ENCODE data around the gene TUBGCP4. TPM values are rescaled to one million over a fixed set of nuclear protein-coding genes. Genes with fewer than 3 reads are reported as not detected.

The TUBGCP4 gene
- total and polyA plus RNA-seq, 9 of the 15 experiments (the other 6 are each of a cell fraction or from before 2014, with no cell fraction given), result 10.7 to 50.2 (median 29.6) TPM

DNA sequence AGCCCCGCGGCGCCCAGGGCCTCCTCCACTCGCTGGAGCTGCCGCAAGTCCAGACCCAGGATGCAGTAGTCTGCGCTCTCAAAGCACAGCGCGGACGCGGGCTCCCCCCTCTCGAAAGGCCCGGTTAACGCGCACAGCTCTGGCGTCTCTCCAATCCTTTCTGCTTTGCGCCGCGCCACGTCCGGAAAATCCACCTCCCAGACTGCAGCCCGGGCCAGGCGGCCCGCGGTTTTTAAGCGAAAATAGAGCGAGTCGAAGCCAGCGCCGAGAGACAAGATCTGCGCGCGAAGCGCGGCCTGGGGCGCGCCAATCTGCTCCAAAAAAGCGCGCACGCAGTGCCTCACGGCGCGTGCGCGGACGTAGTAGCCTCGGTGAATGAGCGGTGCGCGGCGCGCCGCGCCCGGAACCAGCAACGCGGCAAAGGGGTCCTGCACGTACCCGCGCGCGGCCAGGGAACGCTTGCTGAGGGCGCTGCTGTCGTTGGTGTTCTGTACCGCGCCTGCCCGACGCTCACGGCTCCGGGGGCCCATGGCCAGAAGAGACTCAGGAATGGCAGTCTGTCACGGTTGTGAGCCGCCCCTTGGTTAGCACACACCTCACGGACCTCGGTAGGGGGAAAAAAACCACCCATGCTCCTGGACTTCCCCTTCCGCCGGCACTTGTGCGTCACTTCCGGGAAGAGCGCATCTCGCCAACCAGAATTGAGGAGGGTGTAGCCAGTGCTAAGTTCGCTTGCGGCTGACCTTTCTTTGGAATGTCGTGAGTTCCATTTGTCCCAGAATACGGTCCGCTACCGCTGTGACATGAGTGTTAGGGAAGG is 40.7 kb upstream of the TUBGCP4 start, which contains the start of gene LCMT2 (continued):
- TF ChIP-seq, protein P1, sequence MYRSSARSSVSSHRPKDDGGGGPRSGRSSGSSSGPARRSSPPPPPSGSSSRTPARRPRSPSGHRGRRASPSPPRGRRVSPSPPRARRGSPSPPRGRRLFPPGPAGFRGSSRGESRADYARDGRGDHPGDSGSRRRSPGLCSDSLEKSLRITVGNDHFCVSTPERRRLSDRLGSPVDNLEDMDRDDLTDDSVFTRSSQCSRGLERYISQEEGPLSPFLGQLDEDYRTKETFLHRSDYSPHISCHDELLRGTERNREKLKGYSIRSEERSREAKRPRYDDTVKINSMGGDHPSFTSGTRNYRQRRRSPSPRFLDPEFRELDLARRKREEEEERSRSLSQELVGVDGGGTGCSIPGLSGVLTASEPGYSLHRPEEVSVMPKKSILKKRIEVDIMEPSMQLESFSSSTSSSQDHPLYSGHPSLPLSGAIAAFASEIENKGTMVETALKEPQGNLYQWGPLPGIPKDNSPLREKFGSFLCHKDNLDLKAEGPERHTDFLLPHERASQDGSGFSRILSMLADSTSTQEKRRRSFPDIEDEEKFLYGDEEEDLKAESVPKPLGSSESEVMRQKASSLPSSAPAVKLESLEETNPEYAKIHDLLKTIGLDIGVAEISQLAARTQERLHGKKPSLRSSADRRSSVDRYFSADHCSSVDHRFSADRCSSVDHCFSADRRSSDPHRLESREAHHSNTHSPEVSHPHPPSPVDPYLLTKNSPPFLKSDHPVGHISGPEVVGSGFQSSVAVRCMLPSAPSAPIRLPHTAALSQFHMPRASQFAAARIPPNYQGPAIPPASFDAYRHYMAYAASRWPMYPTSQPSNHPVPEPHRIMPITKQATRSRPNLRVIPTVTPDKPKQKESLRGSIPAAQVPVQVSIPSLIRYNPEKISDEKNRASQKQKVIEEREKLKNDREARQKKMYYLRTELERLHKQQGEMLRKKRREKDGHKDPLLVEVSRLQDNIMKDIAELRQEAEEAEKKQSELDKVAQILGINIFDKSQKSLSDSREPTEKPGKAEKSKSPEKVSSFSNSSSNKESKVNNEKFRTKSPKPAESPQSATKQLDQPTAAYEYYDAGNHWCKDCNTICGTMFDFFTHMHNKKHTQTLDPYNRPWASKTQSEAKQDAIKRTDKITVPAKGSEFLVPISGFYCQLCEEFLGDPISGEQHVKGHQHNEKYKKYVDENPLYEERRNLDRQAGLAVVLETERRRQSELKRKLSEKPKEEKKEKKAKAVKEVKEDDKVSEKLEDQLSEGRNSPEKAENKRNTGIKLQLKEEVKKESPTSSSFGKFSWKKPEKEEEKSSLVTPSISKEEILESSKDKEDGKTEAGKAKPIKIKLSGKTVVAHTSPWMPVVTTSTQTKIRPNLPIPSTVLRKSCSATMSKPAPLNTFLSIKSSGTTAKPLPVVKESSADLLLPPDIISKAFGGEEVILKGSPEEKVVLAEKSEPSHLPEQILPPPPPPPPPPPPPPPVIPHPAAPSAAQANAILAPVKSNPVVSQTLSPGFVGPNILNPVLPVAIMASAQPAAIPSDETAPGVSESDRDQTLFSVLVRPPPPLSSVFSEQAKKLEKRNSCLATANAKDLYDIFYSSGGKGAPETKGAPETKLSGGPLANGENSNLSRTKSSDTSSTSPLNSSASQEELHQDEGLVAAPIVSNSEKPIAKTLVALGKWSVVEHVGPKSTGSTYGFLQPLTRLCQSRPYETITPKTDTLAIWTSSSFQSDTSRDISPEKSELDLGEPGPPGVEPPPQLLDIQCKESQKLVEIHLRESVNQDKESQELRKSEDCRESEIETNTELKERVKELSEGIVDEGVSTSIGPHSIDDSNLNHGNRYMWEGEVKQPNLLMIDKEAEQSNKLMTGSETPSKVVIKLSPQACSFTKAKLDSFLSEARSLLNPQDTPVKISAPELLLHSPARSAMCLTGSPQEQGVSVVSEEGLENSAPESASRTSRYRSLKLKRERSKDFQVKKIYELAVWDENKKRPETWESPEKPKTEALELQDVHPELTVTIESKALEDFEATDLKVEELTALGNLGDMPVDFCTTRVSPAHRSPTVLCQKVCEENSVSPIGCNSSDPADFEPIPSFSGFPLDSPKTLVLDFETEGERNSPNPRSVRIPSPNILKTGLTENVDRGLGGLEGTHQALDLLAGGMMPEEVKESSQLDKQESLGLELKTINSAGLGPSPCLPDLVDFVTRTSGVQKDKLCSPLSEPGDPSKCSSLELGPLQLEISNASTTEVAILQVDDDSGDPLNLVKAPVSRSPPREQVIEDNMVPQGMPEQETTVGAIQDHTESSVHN (IDR thresholded peaks at IDR 0.05; ENCODE audit: borderline replicate concordance in 1 of 2, low read depth in 1 of 2), result no peak
- TF ChIP-seq NBN (IDR thresholded peaks at IDR 0.05; ENCODE audit: low read depth) (peak; percentile 63; the same call in 1 of the 2 replicates), GATAD2B (IDR thresholded peaks at IDR 0.05; ENCODE audit: borderline replicate concordance) (no peak), POLR2B (IDR thresholded peaks at IDR 0.05; ENCODE audit: low read depth, partially characterized antibody) (peak; percentile 89), SUPT5H (IDR thresholded peaks at IDR 0.05) (peak; percentile 97), BCOR (IDR thresholded peaks at IDR 0.05) (no peak), PCBP1 (IDR thresholded peaks at IDR 0.05; ENCODE audit: low read depth, low read length, poor library complexity, severe bottlenecking) (peak; percentile 54), RBM39 (optimal IDR thresholded peaks at IDR 0.05; ENCODE audit: low read depth, low read length) (no peak), GTF2A2 (tag; IDR thresholded peaks at IDR 0.05) (no peak), RBM22 (IDR thresholded peaks at IDR 0.05; ENCODE audit: low read depth, low read length, poor library complexity, severe bottlenecking) (peak; percentile 76), POLR2H (tag; IDR thresholded peaks at IDR 0.05; ENCODE audit: low read depth) (peak; percentile 88), ESRRA (IDR thresholded peaks at IDR 0.05; ENCODE audit: borderline replicate concordance, low read depth) (peak; percentile 79; the same call in 1 of the 2 replicates), ZNF696 (CRISPR knock-in tag; conservative IDR thresholded peaks at IDR 0.05) (no peak), TAF9B (IDR thresholded peaks at IDR 0.05; ENCODE audit: partially characterized antibody) (peak; percentile 69), SIN3B (IDR thresholded peaks at IDR 0.05; ENCODE audit: low read depth) (peak; percentile 86; the same call in 1 of the 2 replicates)
- TF ChIP-seq, protein P2, sequence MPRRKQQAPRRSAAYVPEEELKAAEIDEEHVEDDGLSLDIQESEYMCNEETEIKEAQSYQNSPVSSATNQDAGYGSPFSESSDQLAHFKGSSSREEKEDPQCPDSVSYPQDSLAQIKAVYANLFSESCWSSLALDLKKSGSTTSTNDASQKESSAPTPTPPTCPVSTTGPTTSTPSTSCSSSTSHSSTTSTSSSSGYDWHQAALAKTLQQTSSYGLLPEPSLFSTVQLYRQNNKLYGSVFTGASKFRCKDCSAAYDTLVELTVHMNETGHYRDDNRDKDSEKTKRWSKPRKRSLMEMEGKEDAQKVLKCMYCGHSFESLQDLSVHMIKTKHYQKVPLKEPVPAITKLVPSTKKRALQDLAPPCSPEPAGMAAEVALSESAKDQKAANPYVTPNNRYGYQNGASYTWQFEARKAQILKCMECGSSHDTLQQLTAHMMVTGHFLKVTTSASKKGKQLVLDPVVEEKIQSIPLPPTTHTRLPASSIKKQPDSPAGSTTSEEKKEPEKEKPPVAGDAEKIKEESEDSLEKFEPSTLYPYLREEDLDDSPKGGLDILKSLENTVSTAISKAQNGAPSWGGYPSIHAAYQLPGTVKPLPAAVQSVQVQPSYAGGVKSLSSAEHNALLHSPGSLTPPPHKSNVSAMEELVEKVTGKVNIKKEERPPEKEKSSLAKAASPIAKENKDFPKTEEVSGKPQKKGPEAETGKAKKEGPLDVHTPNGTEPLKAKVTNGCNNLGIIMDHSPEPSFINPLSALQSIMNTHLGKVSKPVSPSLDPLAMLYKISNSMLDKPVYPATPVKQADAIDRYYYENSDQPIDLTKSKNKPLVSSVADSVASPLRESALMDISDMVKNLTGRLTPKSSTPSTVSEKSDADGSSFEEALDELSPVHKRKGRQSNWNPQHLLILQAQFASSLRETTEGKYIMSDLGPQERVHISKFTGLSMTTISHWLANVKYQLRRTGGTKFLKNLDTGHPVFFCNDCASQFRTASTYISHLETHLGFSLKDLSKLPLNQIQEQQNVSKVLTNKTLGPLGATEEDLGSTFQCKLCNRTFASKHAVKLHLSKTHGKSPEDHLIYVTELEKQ (CRISPR knock-in tag; IDR thresholded peaks at IDR 0.05), result no peak

Data from K562 (cell line).